NCI-H1105 (cell line): ENCODE measurements around the gene TINAGL1.
"Not testable (repeated sequence)": the region's sequence is repeated elsewhere in the genome, so short reads cannot be mapped to it uniquely, and the experiment has no call there.

ENCODE experiments used
- DNase-seq: peaks from one replicate; lab custom pipeline; 2025; lab: John Stamatoyannopoulos, UW

The TINAGL1 gene

GRCh38 chr1:31583995-31584868 lies 7.9 kb downstream of the TINAGL1 start:
- DNase-seq, result no peak

- no peak for DNase-seq
Observed at GRCh38 chr1:31584869-31585735, 8.8 kb downstream of the TINAGL1 start.

GRCh38 chr1:31585736-31586365 lies 9.5 kb downstream of the TINAGL1 start:
- no peak for DNase-seq

- no peak for DNase-seq
Observed at GRCh38 chr1:31586376-31587327, 10.3 kb downstream of the TINAGL1 start.

GRCh38 chr1:31587328-31587699 lies 11.0 kb downstream of the TINAGL1 start:
- not testable (repeated sequence) for DNase-seq

- peak; percentile 27 for DNase-seq
Observed at GRCh38 chr1:31587720-31588423, 11.6 kb downstream of the TINAGL1 start.

- DNase-seq, result no peak
Observed at GRCh38 chr1:31588751-31589515, 12.6 kb downstream of the TINAGL1 start.

- DNase-seq, result no peak
Observed at GRCh38 chr1:31591425-31592093, 15.2 kb downstream of the TINAGL1 start.

GRCh38 chr1:31592132-31592531 lies 15.8 kb downstream of the TINAGL1 start:
- DNase-seq, result no peak

- DNase-seq, result no peak
Observed at GRCh38 chr1:31593136-31593665, 16.9 kb downstream of the TINAGL1 start.

- DNase-seq, result peak; percentile 54
Observed at GRCh38 chr1:31593770-31594632, 17.7 kb downstream of the TINAGL1 start.

GRCh38 chr1:31595836-31596736 lies 19.8 kb downstream of the TINAGL1 start:
- DNase-seq, result no peak

GRCh38 chr1:31596737-31597097 lies 20.4 kb downstream of the TINAGL1 start:
- DNase-seq, result no peak

- DNase-seq, result no peak
Observed at GRCh38 chr1:31598980-31599379, 22.7 kb downstream of the TINAGL1 start.

GRCh38 chr1:31600641-31601040 lies 24.3 kb downstream of the TINAGL1 start:
- no peak for DNase-seq

- no peak for DNase-seq
Observed at GRCh38 chr1:31602081-31602480, 25.8 kb downstream of the TINAGL1 start.

GRCh38 chr1:31605908-31606427 lies 29.7 kb downstream of the TINAGL1 start:
- no peak for DNase-seq
